HuH-7 (cell line): ENCODE data around the gene DDX55.
"Not testable (repeated sequence)": the region's sequence is repeated elsewhere in the genome, so short reads cannot be mapped to it uniquely, and the experiment has no call there.

Experiments
- DNase-seq: peaks from one replicate; pipeline ENCODE4 v3.0.0; 2011; ENCODE audit warnings: low spot score

Gene DDX55, protein sequence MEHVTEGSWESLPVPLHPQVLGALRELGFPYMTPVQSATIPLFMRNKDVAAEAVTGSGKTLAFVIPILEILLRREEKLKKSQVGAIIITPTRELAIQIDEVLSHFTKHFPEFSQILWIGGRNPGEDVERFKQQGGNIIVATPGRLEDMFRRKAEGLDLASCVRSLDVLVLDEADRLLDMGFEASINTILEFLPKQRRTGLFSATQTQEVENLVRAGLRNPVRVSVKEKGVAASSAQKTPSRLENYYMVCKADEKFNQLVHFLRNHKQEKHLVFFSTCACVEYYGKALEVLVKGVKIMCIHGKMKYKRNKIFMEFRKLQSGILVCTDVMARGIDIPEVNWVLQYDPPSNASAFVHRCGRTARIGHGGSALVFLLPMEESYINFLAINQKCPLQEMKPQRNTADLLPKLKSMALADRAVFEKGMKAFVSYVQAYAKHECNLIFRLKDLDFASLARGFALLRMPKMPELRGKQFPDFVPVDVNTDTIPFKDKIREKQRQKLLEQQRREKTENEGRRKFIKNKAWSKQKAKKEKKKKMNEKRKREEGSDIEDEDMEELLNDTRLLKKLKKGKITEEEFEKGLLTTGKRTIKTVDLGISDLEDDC

GRCh38 chr12:123601602-123602489 lies at the start of gene DDX55:
TSS of gene DDX55 (plus strand) at chr12:123602099. CDS start at chr12:123602149, 50 bp downstream.
- peak; percentile 66 for DNase-seq

DNA sequence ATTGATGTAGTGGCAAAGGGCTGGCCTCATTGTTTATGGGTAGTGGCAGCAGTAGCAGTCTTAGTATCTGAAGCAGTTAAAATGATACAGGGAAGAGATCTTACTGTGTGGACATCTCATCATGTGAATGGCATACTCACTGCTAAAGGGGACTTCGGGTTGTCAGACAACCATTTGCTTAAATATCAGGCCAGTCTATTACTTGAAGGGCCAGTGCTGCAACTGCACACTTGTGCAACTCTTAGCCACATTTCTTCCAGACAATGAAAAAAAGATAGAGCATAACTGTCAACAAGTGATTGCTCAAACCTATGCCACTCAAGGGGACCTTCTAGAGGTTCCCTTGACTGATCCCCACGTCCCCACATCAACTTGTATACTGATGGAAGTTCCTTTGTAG lies 47.8 kb upstream of the DDX55 start:
- not testable (repeated sequence) for DNase-seq

DNA sequence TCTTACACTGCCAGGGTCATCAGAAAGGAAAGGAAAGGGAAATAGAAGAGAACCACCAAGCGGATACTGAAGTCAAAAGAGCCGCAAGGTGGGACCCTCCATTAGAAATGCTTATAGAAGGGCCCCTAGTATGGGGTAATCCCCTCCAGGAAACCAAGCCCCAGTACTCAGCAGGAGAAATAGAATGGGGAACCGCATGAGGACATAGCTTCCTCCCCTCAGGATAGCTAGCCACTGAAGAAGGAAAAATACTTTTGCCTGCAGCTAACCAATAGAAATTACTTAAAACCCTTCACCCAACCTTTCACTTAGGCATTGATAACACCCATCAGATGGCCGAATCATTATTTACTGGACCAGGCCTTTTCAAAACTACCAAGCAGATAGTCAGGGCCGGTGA lies 47.1 kb upstream of the DDX55 start:
- DNase-seq = not testable (repeated sequence)

GRCh38 chr12:123558487-123558886 lies 43.4 kb upstream of the DDX55 start:
- DNase-seq = not testable (repeated sequence)

DNA sequence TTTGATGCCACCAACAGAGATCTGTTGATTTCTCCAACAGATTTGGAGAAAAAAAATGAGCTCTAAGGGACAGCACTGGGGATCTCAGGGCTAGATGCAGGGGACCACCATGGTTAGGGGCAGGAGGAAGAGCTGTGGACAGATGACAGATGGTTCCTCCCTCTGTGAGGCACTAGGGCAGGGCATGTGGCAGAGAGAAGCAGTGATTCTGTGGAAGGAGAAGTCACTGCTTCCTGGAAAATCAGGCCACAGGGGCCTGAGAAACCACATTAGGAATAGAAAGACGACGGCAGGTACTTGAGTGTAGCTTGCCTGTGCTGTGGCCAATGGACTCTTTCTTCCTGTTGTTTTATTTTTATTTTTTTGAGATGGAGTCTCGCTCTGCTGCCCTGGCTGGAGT lies 42.4 kb upstream of the DDX55 start:
- no peak for DNase-seq

GRCh38 chr12:123571343-123571813 lies 30.5 kb upstream of the DDX55 start:
- peak; percentile 43 for DNase-seq

GRCh38 chr12:123572391-123572790 lies 29.5 kb upstream of the DDX55 start:
- no peak for DNase-seq

GRCh38 chr12:123573870-123574269 lies 28.0 kb upstream of the DDX55 start:
- DNase-seq = no peak

DNA sequence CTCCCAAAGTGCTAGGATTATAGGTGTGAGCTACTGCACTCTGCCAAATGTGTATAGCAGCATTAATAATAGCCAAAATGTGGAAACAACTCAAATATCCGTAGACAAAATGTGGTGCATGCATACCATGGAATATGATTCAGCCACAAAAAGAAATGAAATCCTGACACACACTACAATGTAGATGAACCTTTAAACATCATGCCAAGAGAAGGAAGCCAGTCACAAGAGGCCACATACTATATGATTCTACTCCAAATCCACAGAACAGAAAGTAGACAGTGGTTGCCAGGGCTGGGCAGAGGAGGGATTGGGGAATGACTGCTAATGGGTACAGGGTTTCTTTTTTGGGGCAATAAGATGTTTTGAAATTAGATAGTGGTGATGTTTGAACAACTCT lies 25.3 kb upstream of the DDX55 start:
- no peak for DNase-seq

GRCh38 chr12:123578243-123578642 lies 23.7 kb upstream of the DDX55 start:
- no peak for DNase-seq

DNA sequence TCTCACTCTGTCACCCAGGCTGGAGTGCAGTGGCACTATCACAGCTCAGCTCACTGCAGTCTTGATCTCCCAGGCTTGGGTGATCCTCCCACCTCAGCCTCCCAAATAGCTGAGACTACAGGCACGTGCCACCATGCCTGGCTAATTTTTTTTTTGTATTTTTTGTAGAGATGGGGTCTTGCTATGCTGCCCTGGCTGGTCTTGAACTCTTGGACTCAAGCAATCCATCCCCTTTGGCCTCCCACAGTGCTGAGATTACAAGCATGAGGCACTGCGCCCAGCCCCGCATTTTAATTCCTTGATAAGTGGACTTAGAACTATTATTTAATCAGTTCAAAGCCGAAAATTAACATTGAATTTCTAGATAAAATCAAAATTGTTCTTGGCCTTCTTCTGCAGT lies 23.1 kb upstream of the DDX55 start:
- DNase-seq = not testable (repeated sequence)

DNA sequence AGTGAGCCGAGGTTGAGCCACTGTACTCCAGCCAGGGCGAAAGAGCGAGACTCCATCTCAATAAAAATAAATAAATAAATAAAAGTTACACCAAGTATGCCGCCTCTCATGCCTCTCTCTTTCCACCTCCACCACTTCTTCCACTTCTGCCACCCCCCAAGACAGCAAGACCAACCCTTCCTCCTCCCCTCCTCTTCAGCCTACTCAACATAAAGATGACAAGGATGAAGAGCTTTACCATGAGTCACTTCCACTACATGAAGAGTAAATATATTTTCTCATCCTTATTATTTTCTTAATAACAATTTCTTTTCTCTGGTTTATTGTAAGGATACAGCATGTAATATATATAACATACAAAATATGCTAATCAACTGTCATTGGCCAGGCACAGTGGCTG lies 21.1 kb upstream of the DDX55 start:
- DNase-seq = no peak

DNA sequence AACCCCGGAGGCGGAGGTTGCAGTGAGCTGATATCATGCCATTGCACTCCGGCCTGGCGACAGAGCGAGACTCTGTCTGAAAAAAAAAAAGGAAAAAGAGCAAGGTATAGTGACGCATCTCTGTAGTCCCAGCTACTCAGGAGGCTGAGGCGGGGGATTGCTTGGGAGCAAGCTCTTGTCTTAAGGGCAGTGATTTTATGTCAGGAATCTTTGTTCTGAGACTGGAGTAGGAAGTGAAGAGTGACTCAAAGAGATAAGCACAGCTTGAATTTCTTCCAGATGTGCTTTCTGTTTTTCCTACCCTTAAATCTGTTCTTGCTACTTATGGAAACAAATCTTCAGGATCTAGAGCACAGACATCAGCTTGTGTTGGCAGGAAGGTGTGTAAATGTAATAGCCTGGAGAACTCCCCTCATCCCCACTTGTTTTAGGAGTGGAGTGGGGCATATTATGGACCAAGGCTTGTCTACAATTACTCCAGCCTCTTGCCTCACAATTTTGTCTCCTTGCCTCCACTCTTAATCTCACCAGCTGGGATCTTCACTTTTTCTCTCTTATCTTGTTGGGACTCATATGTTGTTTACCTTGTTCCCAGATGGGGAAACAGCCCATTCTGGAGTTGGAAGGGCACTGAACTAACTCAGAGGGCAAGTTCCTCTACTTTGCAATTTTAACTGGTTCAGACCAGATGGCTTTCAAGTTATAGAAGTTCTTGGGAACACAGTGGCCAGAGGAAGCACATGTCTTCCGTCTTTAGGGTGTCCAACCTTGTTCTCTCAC lies 10.0 kb upstream of the DDX55 start:
- DNase-seq = no peak

- no peak for DNase-seq
Measured at GRCh38 chr12:123595729-123596128, 6.2 kb upstream of the DDX55 start.

DNA sequence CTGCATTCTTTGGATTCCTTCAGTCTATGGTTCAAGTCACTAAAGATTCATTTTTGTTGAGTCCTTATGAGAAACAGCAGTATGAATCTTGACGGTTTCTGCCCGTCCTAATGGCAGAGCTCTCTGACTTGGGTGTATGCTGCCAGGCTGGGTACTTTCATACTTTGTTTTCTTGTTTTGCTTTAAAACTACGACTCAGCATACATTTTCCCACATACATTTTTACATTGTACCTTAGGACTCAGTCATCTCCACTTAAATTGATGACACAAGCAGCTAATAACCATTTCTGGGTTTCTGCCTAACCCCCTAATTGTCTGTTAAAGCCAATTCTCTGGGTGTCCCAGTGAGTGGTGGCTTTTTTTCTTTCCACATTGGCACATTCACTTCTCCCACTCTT lies 4.8 kb upstream of the DDX55 start:
- no peak for DNase-seq

DNA sequence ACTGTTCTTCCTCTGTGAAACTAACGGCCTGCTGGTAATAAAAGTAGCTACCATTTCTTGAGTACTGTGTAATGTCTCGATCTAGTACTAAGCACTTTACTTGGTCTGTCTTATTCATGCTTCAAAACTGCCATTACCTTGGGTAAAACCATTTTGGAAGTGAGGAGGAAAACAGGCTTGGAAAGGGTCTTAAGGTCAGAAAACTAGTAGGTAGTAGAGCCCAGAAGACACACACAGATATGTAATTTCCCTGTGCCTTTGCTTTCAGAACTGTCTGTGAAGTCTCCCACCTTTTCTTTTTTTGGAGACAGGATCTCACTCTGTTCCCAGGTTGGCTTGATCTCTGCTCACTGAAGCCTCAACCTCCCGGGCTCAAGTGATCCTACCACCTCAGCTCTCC lies 3.4 kb upstream of the DDX55 start:
- DNase-seq = no peak

GRCh38 chr12:123599310-123599709 lies 2.6 kb upstream of the DDX55 start:
- DNase-seq = no peak

DNA sequence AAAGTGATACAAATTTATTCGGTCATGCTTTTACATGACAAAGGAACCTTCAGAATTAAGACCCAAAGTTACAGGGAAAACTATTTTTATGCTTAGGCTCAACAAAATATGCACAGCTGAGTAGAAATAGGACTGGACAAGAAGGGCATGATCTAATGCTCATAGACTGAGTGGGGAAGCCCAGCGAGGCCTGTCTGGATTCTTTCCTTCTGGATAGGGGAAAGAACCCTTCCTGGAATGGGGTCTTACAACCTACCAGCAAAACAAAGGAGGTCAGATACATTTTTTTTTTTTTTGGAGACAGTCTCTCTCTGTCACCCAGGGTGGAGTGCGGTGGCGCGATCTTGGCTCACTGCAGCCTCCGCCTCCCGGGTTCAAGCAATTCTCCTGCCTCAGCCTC lies 2.2 kb upstream of the DDX55 start:
- no peak for DNase-seq

GRCh38 chr12:123602651-123603195 lies 824 bp downstream of the DDX55 start:
- no peak for DNase-seq

- not testable (repeated sequence) for DNase-seq
Measured at GRCh38 chr12:123603495-123603894, 1.6 kb downstream of the DDX55 start.

DNA sequence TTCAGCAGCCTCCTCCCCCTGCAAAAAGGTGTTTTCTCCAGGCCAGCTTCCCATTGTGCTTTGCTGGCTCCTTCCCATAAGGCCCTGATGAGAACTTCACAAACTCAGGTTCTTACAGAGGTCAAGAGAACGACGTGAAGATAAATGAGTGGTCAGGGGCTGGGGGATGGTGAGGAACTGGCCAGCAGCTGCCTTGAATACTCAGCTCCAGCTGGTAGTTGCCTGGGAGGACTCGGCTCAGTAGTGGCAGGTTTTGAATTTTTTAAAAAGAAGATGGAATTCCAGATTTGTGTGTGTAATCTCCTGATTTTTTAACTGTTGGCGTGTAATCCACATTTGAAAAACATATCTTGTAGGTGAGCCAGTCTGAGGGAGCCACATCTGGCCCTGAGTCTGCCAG lies 5.9 kb downstream of the DDX55 start:
- no peak for DNase-seq
